NCI-H748 treated with DMSO at 0.1 percent for 48 hours (cell line): ENCODE data around the gene RFX2.

Experiments
- DNase-seq: peaks from one replicate; lab custom pipeline; 2025; lab: John Stamatoyannopoulos, UW

RFX2 gene

DNA sequence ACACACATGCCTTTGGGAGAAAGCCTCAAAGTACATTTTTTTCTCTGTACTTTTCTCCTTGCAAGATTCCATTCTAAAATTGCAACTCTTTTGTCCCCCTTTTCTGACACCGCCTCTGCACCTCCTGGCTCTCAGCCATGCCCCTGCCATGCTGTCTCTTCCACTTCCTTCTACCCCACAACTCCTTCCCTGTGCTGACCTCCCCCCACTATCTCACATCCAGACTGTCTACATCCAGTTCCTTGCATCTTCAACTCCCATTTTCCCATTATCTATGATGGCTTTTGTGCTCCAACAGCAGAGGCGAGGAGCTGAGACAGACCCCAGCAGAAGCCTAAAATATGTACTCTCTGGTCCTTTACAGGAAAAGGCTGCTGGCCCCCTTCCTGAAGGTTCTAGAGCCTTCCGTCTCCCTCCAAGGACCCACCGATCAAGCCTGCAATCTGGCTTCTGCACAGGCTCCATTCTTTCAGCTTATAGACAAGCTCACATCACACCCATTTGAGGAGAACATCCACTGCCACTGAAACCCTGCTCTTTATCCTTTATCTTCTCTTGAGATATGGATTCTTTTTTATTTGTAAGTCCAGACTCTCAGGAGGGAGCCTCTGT is 50.2 kb downstream of the RFX2 start:
- no peak for DNase-seq

GRCh38 chr19:6059396-6059947 is 50.8 kb downstream of the RFX2 start:
- DNase-seq, result no peak

DNA sequence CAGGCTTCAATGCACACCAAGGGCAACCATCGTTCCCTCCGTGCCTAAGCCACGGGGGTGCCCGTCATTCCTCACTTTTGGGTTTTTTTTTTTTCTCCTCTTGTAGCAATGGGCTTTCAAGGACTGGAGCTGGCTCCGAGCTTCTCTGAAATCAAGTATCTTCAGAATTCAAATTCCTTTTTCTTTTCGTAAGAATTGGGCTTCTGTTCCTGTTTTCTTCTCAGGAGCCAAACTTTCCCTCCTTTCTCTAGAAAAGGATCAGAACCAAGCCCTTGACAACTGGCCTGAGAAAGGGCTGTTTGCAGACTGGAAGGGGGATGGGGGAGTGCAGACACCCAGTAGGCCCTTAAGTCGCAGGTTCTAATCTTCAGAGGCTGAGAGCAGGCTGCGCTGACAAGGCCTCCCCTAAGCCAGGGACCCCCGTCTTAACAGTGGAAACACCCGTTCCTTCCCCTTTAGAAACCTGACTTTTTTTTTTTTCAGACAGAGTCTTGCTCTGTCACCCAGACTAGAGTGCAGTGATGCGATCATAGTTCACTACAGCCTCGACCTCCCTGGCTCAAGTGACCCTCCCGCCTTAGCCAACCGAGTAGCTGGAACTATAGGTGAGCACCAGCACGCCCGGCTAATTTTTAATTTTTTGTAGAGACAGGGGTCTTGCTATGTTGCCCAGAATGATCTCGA is 51.6 kb downstream of the RFX2 start:
- no peak for DNase-seq

DNA sequence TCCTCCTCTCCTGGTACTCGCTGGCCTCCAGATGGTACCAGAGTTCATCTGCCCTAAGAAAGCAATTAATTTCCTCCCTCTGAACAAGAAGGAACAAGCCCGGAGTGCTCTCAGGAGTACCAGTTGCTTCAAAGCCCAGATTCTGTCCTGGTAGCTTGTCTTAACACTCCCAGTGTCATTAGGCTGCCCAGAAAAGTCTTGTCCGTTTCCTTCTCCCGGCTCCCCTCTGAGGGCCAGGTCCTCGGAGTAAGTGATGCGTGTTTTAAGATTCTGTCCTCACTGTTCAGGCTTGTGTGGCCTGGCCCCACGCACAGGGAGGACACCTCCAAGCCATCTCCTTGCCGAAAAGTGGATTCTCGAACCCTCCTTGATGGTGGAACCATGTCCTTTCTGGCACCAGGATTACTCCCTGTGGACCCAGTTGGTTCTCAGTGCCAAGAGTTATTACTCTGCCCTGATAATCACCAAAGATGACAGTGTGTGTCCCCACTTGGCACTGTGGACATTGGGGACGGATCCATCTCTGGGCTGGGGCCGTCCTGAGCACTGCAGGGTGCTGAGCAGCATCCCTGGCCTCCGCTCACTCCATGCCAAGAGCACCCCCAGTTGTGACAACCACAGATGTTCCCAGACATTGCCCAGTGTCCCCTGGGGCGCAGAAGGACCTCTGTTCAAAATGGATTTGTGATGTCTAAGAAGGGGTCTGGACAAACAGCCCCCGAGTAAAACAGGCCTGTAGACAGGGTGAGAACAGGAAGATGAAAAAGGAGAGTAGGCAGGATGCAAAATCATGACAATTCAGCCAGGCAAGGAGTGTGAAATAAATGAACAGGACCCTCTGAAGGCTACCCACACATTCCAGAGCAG is 52.4 kb downstream of the RFX2 start:
- no peak for DNase-seq

- DNase-seq, result peak; percentile 53
Observed at GRCh38 chr19:6056801-6057650, 53.3 kb downstream of the RFX2 start.

DNA sequence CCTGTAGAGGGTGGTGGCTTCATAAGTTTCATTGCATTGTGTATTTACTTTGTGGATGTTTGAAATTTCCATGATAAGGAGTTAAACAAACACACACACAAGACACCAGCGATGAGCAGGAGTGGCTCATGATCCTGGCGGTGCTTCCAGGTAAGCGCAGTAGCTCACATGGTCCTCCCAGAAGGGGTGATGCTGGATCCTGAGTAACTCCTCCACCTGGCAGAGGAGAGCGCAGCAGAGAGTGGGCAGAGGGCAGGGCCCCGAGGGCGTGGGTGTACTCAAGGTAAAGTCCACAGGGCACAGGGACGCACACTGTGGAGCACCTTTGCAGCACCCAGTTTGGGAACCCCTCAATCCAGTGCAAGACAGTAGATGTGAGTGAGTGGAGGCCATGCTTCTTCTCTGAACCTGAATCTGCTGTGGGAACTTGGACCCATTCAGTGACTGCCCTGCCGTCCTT is 54.0 kb downstream of the RFX2 start:
- DNase-seq, result no peak

- DNase-seq, result no peak
Observed at GRCh38 chr19:6055013-6055795, 55.1 kb downstream of the RFX2 start.

- DNase-seq, result peak; percentile 34
Observed at GRCh38 chr19:6048793-6049405, 61.4 kb downstream of the RFX2 start.

GRCh38 chr19:6048348-6048747 is 62.0 kb downstream of the RFX2 start:
- no peak for DNase-seq

DNA sequence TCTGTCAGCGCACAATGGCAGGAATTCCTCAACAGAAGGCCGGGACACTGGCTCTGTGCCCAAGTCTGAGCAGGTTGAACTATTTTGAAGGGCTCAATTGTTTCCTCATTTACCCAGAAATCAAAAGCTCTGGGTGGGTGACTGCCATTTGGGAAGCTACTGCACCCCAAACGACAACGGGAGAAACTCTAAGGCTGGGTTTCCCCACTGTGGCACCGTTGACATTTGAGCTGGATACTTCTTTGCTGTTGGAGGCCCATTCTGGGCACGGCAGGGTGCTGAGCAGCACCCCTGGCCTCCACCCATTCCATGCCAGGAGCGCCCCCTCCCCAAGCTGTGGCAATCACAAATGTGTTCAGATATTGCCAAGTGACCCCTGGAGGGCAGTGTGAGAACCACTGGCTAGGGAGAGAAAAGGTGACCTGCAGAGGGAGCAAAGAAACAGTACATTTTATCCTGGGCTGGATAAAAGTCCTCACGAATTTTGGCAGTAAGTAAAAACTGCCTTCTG is 62.5 kb downstream of the RFX2 start:
- DNase-seq, result peak; percentile 1

DNA sequence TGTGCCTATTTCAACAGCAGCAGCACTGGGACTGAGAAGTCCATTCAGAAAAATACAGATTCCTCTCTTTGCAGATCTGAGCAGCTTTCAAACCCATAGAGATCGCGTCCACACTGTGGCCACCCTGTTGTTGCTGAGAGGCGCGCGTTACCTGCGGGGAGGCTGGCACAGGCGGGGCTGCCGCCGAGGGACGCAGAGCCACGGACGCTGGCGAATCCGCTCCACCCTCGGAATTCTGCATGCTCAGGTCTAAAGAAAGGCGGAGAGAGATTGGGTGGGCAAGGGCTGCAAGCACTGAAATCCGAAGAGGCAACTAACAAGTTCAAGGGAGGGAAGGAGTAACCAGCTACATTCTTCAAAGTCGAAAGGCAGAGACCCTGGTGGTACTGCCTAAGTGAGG is 63.0 kb downstream of the RFX2 start:
- no peak for DNase-seq

- DNase-seq, result no peak
Observed at GRCh38 chr19:6045108-6045507, 65.2 kb downstream of the RFX2 start.

GRCh38 chr19:6044056-6044805 is 66.1 kb downstream of the RFX2 start:
- DNase-seq, result no peak

DNA sequence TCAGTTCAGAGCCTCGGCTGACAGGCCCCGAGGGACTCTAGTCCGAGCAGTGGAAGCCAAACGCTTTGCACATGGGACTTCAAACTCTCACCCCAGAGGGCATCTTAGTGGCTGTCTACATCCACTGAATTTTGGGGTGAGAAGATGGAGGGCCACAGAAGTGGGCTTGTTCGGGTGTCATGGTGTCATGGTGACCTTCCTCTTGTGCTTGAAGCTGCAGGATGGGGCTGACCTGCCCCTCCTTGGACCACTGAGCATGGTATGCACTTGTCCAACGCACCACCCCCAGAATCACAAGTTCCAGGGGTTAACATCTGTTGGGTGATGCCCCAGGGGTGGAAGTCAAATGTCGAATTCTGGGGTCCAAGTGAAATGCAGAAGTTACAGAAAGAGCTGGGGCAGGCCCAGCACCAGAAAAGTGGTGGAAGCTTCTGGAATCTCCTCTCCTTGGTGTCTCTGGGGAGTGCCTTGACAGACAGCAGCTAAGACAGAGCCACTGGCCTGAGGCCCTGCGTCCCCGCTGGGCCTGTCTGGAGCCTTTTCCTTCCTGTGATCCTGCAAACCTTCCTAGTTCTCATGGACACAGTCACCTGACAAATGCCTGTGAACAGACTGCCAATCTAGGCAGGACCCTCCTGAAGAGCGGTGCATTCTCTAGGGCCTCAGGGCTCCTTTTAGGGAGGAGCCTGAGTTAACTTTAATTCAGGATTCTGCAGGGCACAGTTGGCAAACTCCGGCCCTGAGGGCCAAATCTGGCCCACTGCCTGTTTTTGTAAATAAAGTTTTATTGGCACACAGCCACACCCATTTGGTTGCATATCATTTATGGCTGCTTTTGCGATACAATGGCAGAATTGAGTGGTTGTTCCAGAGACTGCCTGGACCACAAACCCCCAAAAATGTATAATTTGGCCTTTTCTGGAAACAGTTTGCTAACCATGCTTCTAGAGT is 67.2 kb downstream of the RFX2 start:
- DNase-seq, result no peak

DNA sequence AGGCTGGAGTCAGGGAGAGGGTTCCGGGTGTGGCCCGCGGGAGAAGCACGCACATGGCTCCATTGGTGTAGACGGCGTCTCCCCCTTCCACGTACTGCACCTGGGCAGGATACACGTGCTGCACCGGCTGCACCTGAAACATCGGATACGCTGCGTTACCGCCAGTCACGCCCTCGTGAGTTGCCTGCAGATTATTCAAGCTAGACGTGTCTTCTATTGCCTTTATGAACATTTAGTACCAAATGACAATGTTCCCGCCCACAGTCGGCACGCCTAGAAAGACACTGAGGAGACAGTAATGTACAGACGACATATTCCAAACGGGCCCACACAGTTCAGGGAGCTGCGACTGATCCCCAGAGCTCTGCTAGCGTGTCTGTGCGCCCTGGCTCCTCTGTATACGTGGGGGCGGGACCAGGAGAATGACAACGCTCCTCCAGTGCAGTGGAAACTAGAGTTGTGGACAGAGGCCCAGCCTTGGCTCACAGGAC is 68.3 kb downstream of the RFX2 start:
- DNase-seq, result peak; percentile 0

GRCh38 chr19:6041071-6041470 is 69.2 kb downstream of the RFX2 start:
- DNase-seq, result no peak

DNA sequence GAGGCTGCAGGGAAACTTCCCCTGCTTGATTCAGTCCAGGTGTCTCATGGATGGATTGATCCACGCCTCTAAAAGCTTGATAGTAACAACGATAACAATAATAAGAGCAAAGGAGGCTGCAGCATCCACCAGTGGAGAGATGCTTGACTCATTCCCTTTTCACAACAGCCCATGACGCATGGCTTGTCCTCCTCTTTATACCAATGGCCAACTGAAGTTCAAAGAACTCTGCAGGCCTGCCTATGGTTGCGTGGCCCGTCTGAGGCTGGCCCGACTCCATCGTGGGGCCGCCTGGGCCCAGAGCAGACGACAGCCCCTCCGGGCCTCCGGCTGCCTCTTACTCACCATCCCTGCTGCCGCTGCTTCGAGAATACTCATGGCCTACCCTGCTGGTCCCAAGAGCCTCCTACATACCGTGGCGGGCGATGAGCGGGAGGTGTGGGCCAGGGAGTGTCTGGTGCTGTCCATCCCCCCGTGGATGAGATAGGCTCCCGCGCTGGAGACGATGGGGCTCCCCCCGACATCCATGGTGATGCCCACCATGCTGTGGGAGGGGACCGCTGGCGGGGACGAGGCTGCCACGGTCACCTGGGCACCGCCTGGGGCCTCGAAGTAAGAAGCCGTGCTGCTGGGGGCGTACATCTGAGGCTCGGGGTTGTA is 70.6 kb downstream of the RFX2 start:
- no peak for DNase-seq
